ENCODE measurements around the gene RPS10. TPM values are rescaled to one million over a fixed set of nuclear protein-coding genes. Genes with fewer than 3 reads are reported as not detected.
"Not testable (repeated sequence)": the region's sequence is repeated elsewhere in the genome, so short reads cannot be mapped to it uniquely, and the experiment has no call there.

The RPS10 gene
- total RNA-seq, 1 donor from 2014 or later: 2,671 TPM

GRCh38 chr6:34381081-34381480 lies 44.8 kb downstream of the RPS10 start:
- intact Hi-C loops (cut with DNase I): no loop called here
- no peak for DNase-seq (ENCODE audit: extremely low spot score in 2 of 2)
- TF ChIP-seq POLR2A (IDR thresholded peaks at IDR 0.05): no peak
- no peak for TF ChIP-seq POLR2AphosphoS5 (IDR thresholded peaks at IDR 0.05; ENCODE audit: insufficient read depth in 1 of 2, low read depth in 1 of 2)
- no peak for TF ChIP-seq CTCF (IDR thresholded peaks at IDR 0.05)

GRCh38 chr6:34378470-34378869 lies 47.4 kb downstream of the RPS10 start:
- Histone ChIP-seq H3K27me3 (no peaks in the 10 kb centered on the region), H3K9me3 (no peaks in the 10 kb centered on the region), H3K4me1 (peaks cover 21% of the 10 kb centered on the region), H3K36me3 (no peaks in the 10 kb centered on the region), H3K4me3 (no peak overlapping the region), H3K27ac (no peak overlapping the region)
- intact Hi-C loops (cut with DNase I): no loop called here
- no peak for DNase-seq (ENCODE audit: extremely low spot score in 2 of 2)
- TF ChIP-seq CTCF (IDR thresholded peaks at IDR 0.05) (no peak), POLR2A (IDR thresholded peaks at IDR 0.05) (no peak), POLR2AphosphoS5 (IDR thresholded peaks at IDR 0.05; ENCODE audit: insufficient read depth in 1 of 2, low read depth in 1 of 2) (no peak)

More at GRCh38 chr6:34381081-34381480, 44.8 kb downstream of the RPS10 start:
- H3K4me3 ChIP-seq: no peak overlapping the region
- no peaks in the 10 kb centered on the region for H3K27me3 ChIP-seq
- H3K9me3 ChIP-seq: no peaks in the 10 kb centered on the region
- peaks cover 38% of the 10 kb centered on the region for H3K4me1 ChIP-seq
- no peak overlapping the region for H3K27ac ChIP-seq
- no peaks in the 10 kb centered on the region for H3K36me3 ChIP-seq

- H3K36me3 ChIP-seq: no peaks in the 10 kb centered on the region
- H3K9me3 ChIP-seq: no peaks in the 10 kb centered on the region
- DNase-seq (ENCODE audit: extremely low spot score in 2 of 2): no peak
- no peak overlapping the region for H3K4me3 ChIP-seq
- TF ChIP-seq POLR2A (IDR thresholded peaks at IDR 0.05): no peak
- TF ChIP-seq POLR2AphosphoS5 (IDR thresholded peaks at IDR 0.05; ENCODE audit: insufficient read depth in 1 of 2, low read depth in 1 of 2): no peak
- no peak for TF ChIP-seq CTCF (IDR thresholded peaks at IDR 0.05)
- intact Hi-C loops (cut with DNase I): no loop called here
- peaks cover 16% of the 10 kb centered on the region for H3K4me1 ChIP-seq
- no peaks in the 10 kb centered on the region for H3K27me3 ChIP-seq
- H3K27ac ChIP-seq: no peak overlapping the region
Measured at GRCh38 chr6:34377984-34378383, 47.9 kb downstream of the RPS10 start.

GRCh38 chr6:34377571-34377970 lies 48.3 kb downstream of the RPS10 start:
- intact Hi-C loops (cut with DNase I); H3K4me3 ChIP-seq; H3K36me3 ChIP-seq; DNase-seq (ENCODE audit: extremely low spot score in 2 of 2); H3K27ac ChIP-seq; H3K9me3 ChIP-seq; H3K27me3 ChIP-seq: not testable (repeated sequence)
- peaks cover 12% of the 10 kb centered on the region for H3K4me1 ChIP-seq

DNA sequence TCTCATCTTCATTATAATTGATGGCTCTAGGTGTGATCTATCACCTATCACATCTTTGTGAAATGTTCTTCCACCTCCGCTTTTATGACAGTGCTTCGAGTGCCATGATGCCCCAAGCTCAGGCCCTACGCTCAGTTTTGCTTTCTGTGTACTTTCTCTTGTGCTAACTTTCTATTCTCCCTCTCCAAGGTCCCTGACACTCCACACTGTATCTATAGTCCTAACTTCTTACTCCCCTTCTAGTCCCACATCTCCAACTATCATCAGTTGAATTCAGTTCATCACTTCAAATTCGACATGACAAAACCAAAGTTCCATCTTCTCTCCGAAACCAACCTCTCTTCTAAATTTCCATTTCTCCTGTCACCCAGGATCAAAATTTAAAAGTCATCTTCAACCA lies 50.0 kb downstream of the RPS10 start:
- peaks cover 9% of the 10 kb centered on the region for H3K4me1 ChIP-seq
- intact Hi-C loops (cut with DNase I): no loop called here
- H3K27me3 ChIP-seq: no peaks in the 10 kb centered on the region
- no peak overlapping the region for H3K4me3 ChIP-seq
- DNase-seq (ENCODE audit: extremely low spot score in 2 of 2): no peak
- TF ChIP-seq CTCF (IDR thresholded peaks at IDR 0.05) (no peak), POLR2AphosphoS5 (IDR thresholded peaks at IDR 0.05; ENCODE audit: insufficient read depth in 1 of 2, low read depth in 1 of 2) (no peak), POLR2A (IDR thresholded peaks at IDR 0.05) (no peak)
- no peak overlapping the region for H3K27ac ChIP-seq
- H3K9me3 ChIP-seq: no peaks in the 10 kb centered on the region
- no peaks in the 10 kb centered on the region for H3K36me3 ChIP-seq

DNA sequence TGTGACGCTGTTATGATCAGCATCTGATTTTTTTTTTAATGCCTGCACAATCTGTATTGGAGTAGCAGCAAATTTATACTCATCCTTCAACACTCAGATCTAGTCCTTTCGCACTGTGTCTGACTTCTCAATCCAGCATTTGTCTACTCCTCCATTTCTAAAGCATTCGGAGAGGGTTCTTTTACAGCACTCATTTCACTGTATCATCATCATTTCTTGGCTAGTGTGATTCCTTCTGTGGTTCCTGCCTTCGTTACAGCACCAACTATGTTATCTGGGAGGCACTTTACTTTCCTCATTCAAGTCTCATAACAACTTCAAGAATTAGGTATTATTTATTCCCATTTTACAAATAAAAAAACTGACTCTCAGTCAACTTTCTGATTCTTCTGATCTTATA lies 51.4 kb downstream of the RPS10 start:
- Histone ChIP-seq H3K4me3 (no peak overlapping the region), H3K27ac (no peak overlapping the region), H3K36me3 (no peaks in the 10 kb centered on the region), H3K9me3 (no peaks in the 10 kb centered on the region), H3K4me1 (peaks cover 12% of the 10 kb centered on the region), H3K27me3 (no peaks in the 10 kb centered on the region)
- intact Hi-C loops (cut with DNase I): no loop called here
- DNase-seq (ENCODE audit: extremely low spot score in 2 of 2): no peak
- TF ChIP-seq POLR2A (IDR thresholded peaks at IDR 0.05) (no peak), CTCF (IDR thresholded peaks at IDR 0.05) (no peak), POLR2AphosphoS5 (IDR thresholded peaks at IDR 0.05; ENCODE audit: insufficient read depth in 1 of 2, low read depth in 1 of 2) (no peak)

Data from vagina (tissue), 2 donors.